LNCAP (cell line): ENCODE data around the gene GABBR2.

Experiments
- TF ChIP-seq, protein P1 (sequence below): fragments of 450-650 bp; IDR thresholded peaks from 2 replicates; pipeline ENCODE4 v1.5.1; 2017; ENCODE audit warnings: mild to moderate bottlenecking

GABBR2 gene

DNA sequence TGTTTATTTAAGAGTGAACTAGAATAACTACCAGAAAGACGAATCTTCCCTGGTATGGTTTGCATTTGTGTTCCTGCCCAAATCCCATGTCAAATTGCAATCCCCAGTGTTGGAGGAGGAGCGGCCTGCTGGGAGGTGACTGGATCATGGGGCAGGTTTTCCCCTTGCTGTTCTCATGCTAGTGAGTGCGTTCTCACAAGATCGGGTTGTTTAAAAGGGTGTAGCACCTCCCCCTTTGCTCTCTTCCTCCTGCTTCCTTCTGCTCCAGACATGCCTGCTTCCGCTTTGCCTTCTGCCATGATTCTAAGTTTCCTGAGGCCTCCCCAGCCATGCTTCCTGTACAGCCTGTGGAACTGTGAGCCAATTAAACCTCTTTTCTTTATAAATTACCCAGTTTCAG, 242.9 kb downstream of the GABBR2 start:
- TF ChIP-seq, protein P1, sequence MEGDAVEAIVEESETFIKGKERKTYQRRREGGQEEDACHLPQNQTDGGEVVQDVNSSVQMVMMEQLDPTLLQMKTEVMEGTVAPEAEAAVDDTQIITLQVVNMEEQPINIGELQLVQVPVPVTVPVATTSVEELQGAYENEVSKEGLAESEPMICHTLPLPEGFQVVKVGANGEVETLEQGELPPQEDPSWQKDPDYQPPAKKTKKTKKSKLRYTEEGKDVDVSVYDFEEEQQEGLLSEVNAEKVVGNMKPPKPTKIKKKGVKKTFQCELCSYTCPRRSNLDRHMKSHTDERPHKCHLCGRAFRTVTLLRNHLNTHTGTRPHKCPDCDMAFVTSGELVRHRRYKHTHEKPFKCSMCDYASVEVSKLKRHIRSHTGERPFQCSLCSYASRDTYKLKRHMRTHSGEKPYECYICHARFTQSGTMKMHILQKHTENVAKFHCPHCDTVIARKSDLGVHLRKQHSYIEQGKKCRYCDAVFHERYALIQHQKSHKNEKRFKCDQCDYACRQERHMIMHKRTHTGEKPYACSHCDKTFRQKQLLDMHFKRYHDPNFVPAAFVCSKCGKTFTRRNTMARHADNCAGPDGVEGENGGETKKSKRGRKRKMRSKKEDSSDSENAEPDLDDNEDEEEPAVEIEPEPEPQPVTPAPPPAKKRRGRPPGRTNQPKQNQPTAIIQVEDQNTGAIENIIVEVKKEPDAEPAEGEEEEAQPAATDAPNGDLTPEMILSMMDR, result no peak

DNA sequence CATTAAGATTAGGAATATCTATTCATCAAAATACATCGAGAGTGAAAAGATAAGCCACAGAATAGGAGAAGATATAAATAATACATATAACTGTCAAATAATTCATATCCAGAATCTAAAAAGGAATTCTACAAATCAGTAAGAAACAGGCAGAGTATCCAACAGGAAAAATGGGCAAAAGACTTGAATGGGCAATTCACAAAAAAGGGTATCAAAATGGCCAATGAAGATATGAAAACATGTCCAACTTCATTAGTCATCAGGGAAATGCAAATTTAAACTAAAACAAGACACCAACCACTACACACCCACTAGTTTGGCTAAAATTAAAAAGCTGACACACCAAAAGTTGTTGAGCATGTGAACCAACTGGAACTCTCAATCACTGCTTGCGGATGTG, 246.4 kb downstream of the GABBR2 start:
- TF ChIP-seq, protein P1, result no peak

DNA sequence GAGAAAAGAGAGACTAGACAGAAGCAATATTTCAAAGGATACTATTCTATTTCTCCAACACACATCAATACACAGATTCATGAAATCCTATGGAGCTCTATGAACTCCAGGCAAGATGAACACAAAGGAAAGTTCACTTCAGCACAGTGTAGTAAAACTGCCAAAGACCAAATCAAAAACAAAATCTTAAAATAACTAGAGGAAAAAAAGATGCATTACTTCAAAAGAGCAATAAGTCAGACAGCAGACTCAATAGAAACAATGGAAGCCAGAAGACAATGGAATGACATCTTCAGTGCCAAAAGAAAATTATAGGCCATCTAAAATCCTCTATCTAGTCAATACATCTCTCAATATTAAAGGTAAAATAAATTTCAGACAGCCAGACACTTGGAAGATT, 248.0 kb downstream of the GABBR2 start:
- TF ChIP-seq, protein P1, result no peak

DNA sequence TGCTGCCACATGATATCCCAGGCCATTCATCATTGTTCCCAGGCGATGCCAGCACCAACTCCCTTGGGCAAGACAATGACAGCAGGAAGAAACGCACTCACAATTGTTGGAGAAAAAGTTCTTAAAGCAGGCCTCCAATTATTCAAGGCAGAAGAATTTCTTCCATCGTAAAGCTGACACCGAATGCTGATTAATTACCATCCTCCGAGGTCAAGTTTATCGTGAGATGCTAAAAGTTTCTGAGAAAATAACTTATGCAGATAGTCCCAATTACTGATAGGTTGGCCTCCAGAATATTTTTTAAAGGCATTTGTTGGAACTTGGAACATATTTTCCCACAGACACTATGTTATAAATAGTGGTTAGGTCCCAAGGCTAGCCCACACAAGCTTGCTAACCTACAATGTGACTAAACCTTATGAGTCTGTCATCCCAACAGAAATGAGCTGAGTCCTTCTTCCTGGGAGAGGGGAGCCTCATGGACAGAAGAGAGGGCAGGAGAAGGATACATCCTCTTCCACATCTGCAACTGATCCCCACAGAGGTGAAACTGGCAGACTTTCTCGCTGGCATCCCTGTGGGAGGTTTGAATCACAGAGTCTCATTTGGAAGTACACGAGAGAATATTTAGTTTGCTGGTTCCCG, 250.9 kb downstream of the GABBR2 start:
- TF ChIP-seq, protein P1, result no peak

DNA sequence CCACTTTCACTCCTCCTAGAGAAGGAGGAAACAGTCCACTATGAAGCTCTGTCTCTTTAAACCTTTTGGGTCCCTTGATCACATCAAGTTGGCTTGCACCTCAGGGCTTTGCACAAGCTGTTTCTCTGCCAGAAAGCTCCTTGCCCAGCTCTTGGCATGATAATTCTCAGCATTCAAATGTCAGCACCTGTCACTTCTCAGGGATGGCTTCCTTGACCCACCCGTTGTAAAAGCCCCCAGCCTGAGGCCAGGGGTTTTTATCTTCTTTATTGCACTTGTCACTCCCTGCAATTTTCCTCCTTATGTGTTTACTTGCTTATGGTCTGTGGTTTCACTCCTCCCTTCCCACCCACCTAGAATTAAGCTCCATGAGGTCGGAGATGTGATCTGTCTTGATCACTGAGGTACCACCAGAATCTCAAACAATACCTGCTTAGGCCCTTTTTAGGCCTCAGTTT, 252.6 kb downstream of the GABBR2 start:
- TF ChIP-seq, protein P1, result no peak

DNA sequence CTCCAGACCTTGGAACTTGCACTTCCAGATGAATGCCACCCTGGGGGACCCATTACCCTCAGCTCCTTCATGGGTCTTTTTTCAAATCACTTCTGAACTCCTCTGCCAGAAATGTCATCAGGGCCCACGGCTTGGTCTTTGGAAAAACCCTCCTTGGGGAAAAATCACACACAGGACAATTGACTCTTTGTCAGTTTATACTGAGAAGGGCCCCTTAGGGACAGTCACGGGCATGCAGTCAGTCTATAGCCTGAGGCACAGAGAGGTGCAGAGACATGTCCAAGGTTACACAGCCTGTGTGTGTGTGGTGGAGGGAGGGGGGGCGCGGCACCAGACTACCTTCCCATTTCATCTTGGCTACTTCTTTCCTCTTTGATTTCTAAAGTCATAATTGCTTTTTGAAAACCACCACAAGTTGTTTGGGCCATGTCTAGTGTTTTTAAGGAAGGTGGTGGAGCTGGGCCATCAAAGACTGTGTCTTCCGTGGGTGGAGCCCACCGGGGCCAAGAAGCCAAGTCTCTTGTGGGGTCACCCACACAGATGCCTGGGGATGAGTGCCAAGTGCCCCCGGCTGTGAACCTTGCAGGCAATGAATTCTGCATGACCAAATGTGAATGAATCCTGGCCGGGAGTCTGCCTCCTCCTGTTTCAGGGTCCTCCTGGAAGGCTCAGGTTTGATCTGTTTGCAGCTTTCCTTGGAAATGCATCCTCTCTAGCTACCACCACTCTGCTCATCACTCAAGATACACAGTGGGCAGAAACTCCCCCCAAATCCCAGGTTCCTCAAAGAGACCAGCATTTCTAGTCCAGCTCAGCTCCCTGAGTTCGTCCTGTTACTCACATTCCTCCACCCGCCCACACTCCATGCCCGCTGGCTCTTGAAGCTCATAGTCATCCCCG, 253.2 kb downstream of the GABBR2 start:
- TF ChIP-seq, protein P1, result no peak

DNA sequence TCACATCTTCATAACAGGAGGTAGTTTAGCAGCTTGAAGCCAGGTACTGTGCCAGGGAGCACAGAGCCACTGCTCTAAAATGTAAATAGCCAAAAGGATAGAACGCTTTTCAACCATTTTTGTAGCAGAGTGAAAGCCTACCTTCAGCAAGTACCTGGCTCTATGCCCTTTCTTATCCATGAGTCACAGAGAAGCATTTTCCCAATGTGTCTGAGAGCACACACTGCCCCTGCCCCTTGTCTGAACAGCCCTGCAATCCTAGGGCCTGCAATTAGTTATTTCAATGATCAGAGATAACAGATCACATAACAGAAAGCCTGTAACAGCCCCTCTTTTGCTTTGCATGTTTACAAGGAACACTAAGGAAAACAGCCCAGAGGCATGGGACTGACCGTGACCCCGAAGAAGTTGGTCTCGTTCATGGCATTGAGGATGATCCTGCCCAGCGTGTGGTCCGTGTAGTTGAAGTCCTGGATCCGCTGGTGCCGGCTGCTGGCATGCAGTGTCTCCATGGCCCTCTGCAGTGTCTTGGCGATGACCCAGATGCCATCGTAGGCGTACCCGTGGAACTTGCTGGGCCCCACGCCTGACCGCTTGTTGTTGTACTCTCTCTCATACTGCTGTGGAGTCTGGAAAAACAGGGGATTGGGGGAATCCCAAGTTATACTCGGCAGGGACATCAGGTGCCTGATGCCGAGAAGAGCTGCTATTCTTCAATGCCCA, 255.0 kb downstream of the GABBR2 start:
- TF ChIP-seq, protein P1, result no peak
